ENCODE measurements around the gene SCTR.

Gene SCTR

GRCh38 chr2:119525614-119526013, 1.3 kb upstream of the SCTR start:
- Histone ChIP-seq H4K20me1 (ENCODE audit: insufficient read depth, low read length) (no peaks in the 10 kb centered on the region), H3K27me3 (ENCODE audit: low read depth, low read length) (peaks cover 11% of the 10 kb centered on the region; the same call in 1 of the 2 replicates), H2AFZ (ENCODE audit: low read depth, low read length) (no peak overlapping the region), H3K4me3 (ENCODE audit: low read length) (no peak overlapping the region), H3K9ac (ENCODE audit: low read length) (no peak overlapping the region), H3K4me1 (ENCODE audit: low read length) (no peaks in the 10 kb centered on the region), H3K79me2 (ENCODE audit: low read length) (no peaks in the 10 kb centered on the region), H3K4me2 (ENCODE audit: low read length) (no peak overlapping the region), H3K36me3 (replicated peaks; ENCODE audit: low read depth, low read length) (no peaks in the 10 kb centered on the region), H3K27ac (ENCODE audit: low read length) (no peak overlapping the region), H3K9me3 (ENCODE audit: insufficient read depth, low read length) (no peaks in the 10 kb centered on the region; the same call in 1 of the 2 replicates)
- TF ChIP-seq EZH2phosphoT487 (IDR thresholded peaks at IDR 0.05; ENCODE audit: low read depth) (no peak), CTCF (IDR thresholded peaks at IDR 0.05; ENCODE audit: low read depth, low read length) (no peak)

- no peak overlapping the region for H3K27ac ChIP-seq (ENCODE audit: low read length)
- no peak overlapping the region for H3K4me3 ChIP-seq (ENCODE audit: low read length)
- no peak for TF ChIP-seq EZH2phosphoT487 (IDR thresholded peaks at IDR 0.05; ENCODE audit: low read depth)
- no peak for TF ChIP-seq CTCF (IDR thresholded peaks at IDR 0.05; ENCODE audit: low read depth, low read length)
- H3K4me2 ChIP-seq (ENCODE audit: low read length), result no peak overlapping the region
- no peaks in the 10 kb centered on the region for H4K20me1 ChIP-seq (ENCODE audit: insufficient read depth, low read length)
- no peaks in the 10 kb centered on the region for H3K36me3 ChIP-seq (replicated peaks; ENCODE audit: low read depth, low read length)
- H3K9ac ChIP-seq (ENCODE audit: low read length), result no peak overlapping the region
- H3K27me3 ChIP-seq (ENCODE audit: low read depth, low read length), result peaks cover 2% of the 10 kb centered on the region; the same call in 1 of the 2 replicates
- no peak overlapping the region for H2AFZ ChIP-seq (ENCODE audit: low read depth, low read length)
- H3K79me2 ChIP-seq (ENCODE audit: low read length), result no peaks in the 10 kb centered on the region
- no peaks in the 10 kb centered on the region for H3K9me3 ChIP-seq (ENCODE audit: insufficient read depth, low read length)
- H3K4me1 ChIP-seq (ENCODE audit: low read length), result no peaks in the 10 kb centered on the region
Observed at GRCh38 chr2:119523383-119523951, 816 bp downstream of the SCTR start.

- Histone ChIP-seq H3K27ac (ENCODE audit: low read length) (no peak overlapping the region), H3K9ac (ENCODE audit: low read length) (no peak overlapping the region), H3K4me3 (ENCODE audit: low read length) (no peak overlapping the region), H3K4me1 (ENCODE audit: low read length) (no peaks in the 10 kb centered on the region), H3K36me3 (replicated peaks; ENCODE audit: low read depth, low read length) (no peaks in the 10 kb centered on the region), H3K9me3 (ENCODE audit: insufficient read depth, low read length) (no peaks in the 10 kb centered on the region), H3K27me3 (ENCODE audit: low read depth, low read length) (no peaks in the 10 kb centered on the region), H2AFZ (ENCODE audit: low read depth, low read length) (no peak overlapping the region), H3K79me2 (ENCODE audit: low read length) (no peaks in the 10 kb centered on the region), H4K20me1 (ENCODE audit: insufficient read depth, low read length) (no peaks in the 10 kb centered on the region), H3K4me2 (ENCODE audit: low read length) (no peak overlapping the region)
- TF ChIP-seq CTCF (IDR thresholded peaks at IDR 0.05; ENCODE audit: low read depth, low read length) (no peak), EZH2phosphoT487 (IDR thresholded peaks at IDR 0.05; ENCODE audit: low read depth) (no peak)
Observed at GRCh38 chr2:119522671-119523070, 1.6 kb downstream of the SCTR start.

DNA sequence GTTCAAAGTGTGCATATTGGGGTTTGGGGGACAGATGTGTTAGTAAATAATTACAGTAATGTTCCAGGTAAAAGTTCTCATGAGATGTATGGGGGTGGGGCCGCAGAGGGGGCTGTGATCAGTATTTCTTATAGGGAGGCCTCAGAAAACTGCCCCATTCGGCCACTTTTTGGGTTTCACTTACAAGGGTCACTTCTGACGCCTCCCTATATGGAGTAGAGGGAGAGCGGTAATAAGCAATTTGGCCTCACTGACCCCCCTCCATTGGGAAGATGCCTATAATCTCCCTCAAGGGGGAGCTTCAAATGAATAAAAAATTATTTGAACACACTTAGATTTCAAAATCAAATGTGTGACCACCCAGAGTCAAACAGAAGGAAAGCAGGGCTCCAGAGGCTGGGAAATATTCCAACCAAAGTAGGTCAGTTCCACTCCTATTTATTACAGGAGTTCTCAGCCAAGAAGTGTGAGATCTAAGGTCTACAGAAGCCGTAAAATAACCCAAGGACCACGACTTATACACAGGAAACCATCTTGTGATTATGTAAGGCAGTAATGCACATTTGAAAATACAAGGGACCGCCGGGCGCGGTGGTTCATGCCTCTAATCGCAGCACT, 2.7 kb downstream of the SCTR start:
- no peaks in the 10 kb centered on the region for H3K27me3 ChIP-seq (ENCODE audit: low read depth, low read length)
- no peak overlapping the region for H3K4me3 ChIP-seq (ENCODE audit: low read length)
- H3K9me3 ChIP-seq (ENCODE audit: insufficient read depth, low read length), result no peaks in the 10 kb centered on the region
- H3K27ac ChIP-seq (ENCODE audit: low read length), result no peak overlapping the region
- H3K4me2 ChIP-seq (ENCODE audit: low read length), result no peak overlapping the region
- no peaks in the 10 kb centered on the region for H3K36me3 ChIP-seq (replicated peaks; ENCODE audit: low read depth, low read length)
- H3K4me1 ChIP-seq (ENCODE audit: low read length), result no peaks in the 10 kb centered on the region
- no peaks in the 10 kb centered on the region for H3K79me2 ChIP-seq (ENCODE audit: low read length)
- no peak overlapping the region for H3K9ac ChIP-seq (ENCODE audit: low read length)
- no peak overlapping the region for H2AFZ ChIP-seq (ENCODE audit: low read depth, low read length)
- TF ChIP-seq EZH2phosphoT487 (IDR thresholded peaks at IDR 0.05; ENCODE audit: low read depth) (no peak), CTCF (IDR thresholded peaks at IDR 0.05; ENCODE audit: low read depth, low read length) (no peak)
- no peaks in the 10 kb centered on the region for H4K20me1 ChIP-seq (ENCODE audit: insufficient read depth, low read length)
